Jurkat, Clone E6-1 (cell line): ENCODE data around the gene NECAB2.

Experiments used
- DNase-seq: peaks from one replicate; pipeline ENCODE4 v3.0.0-alpha.2; 2011; ENCODE audit warnings: low read depth, low spot score
- H3K4me3 ChIP-seq: 2 replicates; pipeline ENCODE4 v1.5.1; 2011; ENCODE audit warnings: mild to moderate bottlenecking, low read length, control low read depth, moderate library complexity

NECAB2 gene

DNA sequence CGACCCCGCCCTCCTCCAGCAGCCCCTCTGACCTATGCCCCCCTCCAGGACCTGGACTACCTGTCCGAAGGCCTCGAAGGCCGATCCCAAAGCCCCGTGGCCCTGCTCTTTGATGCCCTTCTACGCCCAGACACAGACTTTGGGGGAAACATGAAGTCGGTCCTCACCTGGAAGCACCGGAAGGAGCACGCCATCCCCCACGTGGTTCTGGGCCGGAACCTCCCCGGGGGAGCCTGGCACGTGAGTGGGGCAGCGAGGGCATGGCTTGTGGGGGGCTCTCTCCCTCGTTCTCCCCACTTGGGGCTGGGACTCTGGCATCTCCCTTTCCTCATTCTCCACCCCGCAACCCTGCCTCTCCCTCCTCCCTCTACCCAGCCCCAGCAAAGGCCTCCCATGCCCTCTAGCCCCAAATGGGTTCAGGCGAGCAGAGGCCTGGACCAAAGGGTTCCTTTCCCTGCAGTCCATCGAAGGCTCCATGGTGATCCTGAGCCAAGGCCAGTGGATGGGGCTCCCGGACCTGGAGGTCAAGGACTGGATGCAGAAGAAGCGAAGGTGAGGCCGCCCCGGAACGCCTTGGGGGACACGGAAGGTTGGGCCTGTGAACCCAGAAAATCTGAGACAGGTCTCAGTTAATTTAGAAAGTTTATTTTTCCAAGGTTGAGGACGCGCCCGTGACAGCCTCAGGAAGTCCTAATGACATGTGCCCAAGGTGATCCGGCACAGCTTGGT, 7.4 kb upstream of the NECAB2 start:
- DNase-seq = no peak

DNA sequence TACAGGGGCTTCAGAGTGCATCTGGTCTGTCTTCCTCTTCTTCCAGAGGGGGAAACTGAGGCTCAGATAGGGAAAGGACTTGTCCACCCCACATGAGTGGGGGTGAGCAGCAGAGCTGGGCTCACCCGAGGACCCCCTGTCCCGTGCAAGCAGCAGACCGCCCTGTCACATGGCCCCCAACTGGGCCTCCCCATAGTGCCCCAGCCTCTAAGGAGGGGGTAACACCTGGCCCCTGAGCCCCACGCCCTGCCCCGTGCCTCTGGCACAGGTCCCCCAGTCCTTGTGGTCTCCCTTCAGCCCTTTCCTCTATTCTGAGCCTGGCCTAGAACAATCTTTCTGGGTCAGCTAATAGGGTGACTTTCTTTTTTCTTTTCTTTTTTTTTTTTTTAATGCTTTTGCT, 6.5 kb upstream of the NECAB2 start:
- DNase-seq = no peak
- no peak overlapping the region for H3K4me3 ChIP-seq

More for the DNA sequence above, 7.4 kb upstream of the NECAB2 start:
- no peak overlapping the region for H3K4me3 ChIP-seq

- no peak for DNase-seq
- no peak overlapping the region for H3K4me3 ChIP-seq
These were observed 4.5 kb upstream of the NECAB2 start for GRCh38 chr16:83963277-83964119.

DNA sequence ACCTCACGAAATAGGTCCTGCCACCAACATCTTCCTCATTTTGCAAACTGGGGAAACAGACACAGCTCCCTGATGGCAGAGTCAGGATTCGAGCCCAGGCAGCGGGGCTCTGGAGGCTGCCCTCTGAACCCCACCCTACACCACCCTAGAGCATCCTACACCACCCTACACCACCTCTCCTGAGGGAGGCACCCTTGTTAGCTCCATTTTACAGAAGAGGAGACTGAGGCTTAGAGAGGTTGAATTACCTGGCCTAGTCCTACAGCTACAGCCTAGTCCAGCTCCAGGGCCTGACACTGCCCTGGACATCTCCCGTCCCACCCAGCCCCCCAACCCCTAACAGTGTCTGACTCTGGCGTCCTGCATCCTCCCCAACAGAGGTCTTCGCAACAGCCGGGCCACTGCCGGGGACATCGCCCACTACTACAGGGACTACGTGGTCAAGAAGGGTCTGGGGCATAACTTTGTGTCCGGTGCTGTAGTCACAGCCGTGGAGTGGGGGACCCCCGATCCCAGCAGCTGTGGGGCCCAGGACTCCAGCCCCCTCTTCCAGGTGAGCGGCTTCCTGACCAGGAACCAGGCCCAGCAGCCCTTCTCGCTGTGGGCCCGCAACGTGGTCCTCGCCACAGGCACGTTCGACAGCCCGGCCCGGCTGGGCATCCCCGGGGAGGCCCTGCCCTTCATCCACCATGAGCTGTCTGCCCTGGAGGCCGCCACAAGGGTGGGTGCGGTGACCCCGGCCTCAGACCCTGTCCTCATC, 3.2 kb upstream of the NECAB2 start:
- H3K4me3 ChIP-seq = no peak overlapping the region
- DNase-seq = no peak

GRCh38 chr16:83965444-83966152, 2.4 kb upstream of the NECAB2 start:
- H3K4me3 ChIP-seq = no peak overlapping the region
- no peak for DNase-seq

DNA sequence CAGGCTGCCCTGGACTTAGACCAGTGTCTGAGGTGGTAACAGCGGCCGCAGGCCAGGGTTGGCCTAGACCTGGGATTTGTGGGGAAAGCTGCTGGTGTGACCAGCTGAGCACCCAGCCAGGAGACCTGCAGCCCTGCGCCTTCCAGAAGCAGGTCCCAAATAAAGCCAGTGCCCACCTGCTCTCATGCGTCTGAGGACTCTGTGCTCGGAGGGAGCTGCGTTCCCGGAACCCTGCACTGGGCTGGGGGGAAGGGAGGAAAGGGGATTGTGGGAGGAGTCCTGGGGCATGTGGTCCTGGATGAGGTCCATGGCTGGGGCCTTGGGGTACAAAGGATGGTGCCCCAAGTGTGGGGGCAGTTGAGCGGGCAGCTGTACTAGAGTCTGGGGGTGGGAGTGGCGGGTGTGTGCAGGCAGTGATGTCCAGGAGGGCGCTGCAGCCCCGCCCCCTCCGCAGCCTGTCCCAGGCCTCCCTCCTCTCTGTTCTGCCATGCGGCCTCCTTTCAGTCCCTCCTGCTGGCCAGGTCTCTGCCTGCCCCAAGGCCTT, 1.8 kb upstream of the NECAB2 start:
- no peak overlapping the region for H3K4me3 ChIP-seq
- DNase-seq = no peak

GRCh38 chr16:83967091-83967490, 953 bp upstream of the NECAB2 start:
- no peak overlapping the region for H3K4me3 ChIP-seq
- DNase-seq = no peak

- no peak overlapping the region for H3K4me3 ChIP-seq
- no peak for DNase-seq
These were observed 335 bp downstream of the NECAB2 start for GRCh38 chr16:83968306-83968851.

DNA sequence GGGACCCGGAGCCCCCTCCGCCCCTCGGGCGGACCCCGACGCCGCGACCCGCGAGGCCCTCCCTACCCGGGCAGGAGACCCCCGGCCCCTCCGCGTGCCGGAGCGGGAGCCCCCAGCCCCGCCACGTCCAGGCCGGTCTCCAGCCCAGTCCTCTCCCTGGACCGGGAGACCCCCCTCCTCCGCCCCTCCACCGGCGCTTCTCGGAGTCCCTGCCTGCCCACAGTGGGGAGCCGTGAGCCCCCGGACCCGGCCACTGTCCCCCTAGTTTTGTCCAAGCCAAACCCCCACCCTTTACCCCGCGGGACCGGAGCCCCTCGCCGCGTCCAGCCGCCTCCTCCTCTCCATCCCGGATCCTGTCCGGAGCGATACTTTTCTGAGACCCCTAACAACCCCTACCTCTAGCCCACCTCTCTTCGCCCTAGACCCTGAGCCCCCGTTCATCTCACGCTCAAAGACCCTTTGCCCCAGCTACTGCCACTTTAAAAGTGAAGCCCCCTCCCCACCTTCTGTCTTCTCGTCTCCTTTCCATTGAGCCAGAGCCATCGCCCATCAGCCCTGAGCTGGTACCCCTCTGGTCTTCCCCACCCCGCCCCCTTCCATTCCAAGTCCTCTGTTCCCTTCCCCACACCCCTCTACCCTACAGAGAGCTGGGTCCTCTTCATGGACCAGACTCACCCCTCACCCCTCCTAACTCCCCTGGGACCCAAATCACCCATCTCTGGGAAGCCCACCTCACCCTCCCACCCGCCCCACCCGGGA, 1.0 kb downstream of the NECAB2 start:
- no peak overlapping the region for H3K4me3 ChIP-seq
- DNase-seq = no peak

DNA sequence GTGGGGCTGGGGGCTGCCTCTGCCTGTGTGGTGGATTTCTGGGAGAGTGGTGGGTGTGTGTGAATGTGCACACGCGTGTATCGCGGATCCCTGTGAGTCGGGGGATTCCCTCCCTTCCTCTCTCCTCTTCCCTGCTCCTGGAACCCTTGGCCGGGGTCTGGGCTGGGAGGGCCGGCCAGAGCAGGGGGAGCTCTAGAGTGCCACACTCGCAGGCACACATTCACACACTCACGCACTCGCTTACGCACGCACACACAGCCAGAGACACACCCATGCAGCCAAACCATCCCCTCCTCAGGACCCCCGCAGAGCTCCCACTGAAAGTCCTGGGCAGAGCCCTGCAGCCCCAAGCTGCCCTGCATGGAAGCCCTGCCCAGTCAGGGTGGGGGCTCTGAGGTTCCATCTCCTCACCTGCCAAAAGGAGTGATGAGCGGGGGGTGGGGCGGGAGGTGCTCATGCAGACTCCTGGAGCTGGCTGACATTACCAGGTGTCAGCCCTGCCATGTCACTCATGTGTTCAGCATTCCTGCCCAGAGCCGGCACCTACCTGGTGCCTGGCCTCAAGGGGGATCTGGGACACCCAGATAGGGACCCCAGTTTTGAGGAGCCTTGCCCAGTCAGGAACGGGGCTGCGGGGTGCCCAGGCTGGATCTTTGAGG, 1.9 kb downstream of the NECAB2 start:
- no peak for DNase-seq
- H3K4me3 ChIP-seq = no peak overlapping the region

DNA sequence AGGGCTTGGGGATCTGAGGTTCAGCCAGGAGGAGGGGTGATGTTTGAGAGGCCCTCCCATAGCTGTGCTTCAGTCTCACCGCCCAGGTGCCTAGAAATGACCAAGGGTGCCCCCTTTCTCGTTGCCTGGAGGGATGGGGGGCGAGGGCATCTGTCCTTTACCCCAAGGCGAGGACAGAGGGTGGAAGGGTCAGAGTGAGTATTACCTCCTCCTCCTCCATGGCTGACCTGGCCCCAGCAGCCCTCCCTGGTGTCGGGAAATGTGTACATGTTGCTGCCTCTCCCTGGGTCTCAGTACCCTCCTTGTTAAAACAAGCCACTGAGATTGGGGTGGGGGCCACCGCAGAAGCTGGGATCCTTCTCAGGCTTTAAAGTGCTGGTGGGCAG, 2.4 kb downstream of the NECAB2 start:
- no peak for DNase-seq
- H3K4me3 ChIP-seq = no peak overlapping the region

- H3K4me3 ChIP-seq = no peak overlapping the region
- DNase-seq = no peak
These were observed 3.4 kb downstream of the NECAB2 start for GRCh38 chr16:83971165-83972130.

DNA sequence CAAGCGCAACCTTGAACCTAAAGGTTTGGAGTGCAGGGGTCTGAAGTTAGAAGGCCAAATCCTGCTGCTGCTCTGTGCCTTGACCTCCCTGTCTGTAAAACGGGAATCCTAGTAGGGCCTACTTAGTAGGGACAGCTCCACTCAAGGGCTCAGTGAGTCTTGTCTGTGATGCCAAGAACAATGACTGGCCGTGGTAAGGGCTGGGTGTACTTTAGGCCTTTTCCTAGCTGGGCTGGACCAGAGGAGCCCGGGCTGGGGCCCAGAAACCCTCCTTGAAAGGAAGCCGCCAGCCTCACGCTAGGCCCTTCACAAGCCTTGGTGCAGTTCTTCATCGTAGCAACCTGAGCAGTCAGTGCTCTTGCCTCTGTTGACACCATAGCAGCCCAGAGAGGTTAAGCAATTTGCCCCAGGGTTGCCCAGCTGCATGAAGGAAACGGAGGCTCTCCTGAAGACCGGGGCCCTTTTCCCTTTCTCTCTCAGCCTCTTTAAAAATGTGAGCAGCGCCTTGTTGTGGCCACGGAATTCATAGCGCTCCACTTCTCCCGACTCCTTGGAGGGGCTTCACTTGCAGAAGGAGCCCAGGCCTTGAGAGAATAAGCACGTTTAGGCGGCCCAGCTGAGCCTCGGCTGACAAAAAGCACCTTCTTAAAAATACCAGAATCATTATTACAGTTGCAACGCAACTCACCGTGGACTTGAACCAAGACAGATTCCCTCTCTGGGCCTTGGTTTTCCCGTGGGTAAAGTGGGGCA, 4.4 kb downstream of the NECAB2 start:
- no peak overlapping the region for H3K4me3 ChIP-seq
- DNase-seq = no peak

DNA sequence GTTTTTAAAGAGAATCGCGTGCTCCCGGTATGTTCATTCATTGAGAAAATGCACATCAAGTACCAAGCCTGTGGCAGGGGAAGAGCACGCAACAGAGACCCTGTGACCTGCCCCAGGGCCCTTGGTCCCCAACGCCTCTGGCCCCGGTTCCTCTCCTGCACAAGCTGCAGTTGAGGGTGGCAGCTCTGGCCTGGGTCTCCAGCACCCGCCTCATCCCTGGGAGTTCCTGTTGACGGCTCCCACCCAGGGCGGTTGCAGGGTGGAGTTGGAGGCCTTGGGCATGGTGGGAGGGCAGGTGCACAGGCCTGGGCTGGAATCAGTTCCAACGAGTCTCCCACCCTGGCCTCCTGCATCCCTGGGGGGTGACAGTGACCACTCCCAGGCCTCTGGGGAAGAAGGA, 5.0 kb downstream of the NECAB2 start:
- no peak overlapping the region for H3K4me3 ChIP-seq
- DNase-seq = no peak

DNA sequence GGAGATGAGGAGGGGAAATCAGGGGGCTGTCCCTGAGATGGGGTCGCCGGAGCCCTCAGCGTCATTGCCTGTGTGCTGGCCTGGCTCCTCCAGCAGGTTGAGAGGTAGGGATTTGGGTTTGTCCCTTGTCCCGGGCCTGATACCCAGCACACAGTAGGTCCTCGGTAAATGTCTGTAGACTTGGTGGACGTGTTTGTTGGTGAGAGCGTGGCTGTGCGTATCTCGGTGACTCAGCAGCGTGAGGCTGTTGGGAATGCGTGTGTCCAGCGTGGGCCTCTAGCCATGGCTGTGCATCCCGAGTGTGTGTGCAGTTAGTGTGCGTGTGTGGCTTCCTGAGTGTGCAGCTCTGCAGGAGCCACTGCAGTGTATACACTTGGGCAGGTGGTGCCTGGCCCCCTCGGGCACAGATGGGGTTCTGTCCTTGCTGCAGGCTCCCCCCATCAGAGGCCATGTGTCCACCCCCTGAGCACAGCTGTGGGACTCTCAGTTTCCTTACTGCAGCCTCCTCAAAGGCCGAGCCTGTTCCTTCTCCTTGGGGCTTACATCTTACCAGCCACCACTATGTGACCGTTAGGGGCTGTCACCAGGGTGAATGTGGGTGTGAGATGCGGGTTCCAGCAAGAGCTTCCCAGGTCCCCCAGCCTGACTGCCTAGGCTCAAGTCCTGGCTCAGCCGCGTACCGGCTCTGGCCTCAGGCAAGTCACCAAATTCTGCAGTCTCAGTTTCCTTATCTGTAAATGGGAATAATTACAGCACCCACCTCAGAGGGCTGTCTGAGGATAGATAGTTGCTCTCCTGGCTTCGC, 5.7 kb downstream of the NECAB2 start:
- DNase-seq = no peak
- H3K4me3 ChIP-seq = no peak overlapping the region
